Measurements from ENCODE around the gene MTG2. TPM values are rescaled to one million over a fixed set of nuclear protein-coding genes. Genes with fewer than 3 reads are reported as not detected.

Gene MTG2
- total RNA-seq, 1 experiment from 2014 or later, result 56.8 TPM

- no peak for ATAC-seq
- no peaks in the 10 kb centered on the region for H3K27me3 ChIP-seq (ENCODE audit: control insufficient read depth, insufficient read depth, low read length)
- H3K27ac ChIP-seq (ENCODE audit: low read length), result no peak overlapping the region
- no TSS peak for BruUV-seq (replicated peaks)
- DNase-seq (ENCODE audit: low read depth, low spot score), result no peak
- TF ChIP-seq TCF7L2 (IDR thresholded peaks at IDR 0.05; ENCODE audit: low read depth, low read length) (no peak), POLR2AphosphoS5 (IDR thresholded peaks at IDR 0.05; ENCODE audit: low read depth, low read length) (no peak), REST (IDR thresholded peaks at IDR 0.05; ENCODE audit: insufficient read depth in 1 of 2, low read depth in 2 of 2, low read length in 1 of 2) (no peak), CTCF (IDR thresholded peaks at IDR 0.05) (no peak), SIN3A (IDR thresholded peaks at IDR 0.05; ENCODE audit: borderline replicate concordance, insufficient read depth, low read depth, low read length) (no peak)
- H3K4me1 ChIP-seq (ENCODE audit: control insufficient read depth, insufficient read depth, low read length), result peaks cover 3% of the 10 kb centered on the region; the same call in 1 of the 2 replicates
- intact Hi-C loops (cut with micrococcal nuclease; ENCODE audit: unreplicated experiment), result no loop called here
- no peaks in the 10 kb centered on the region for H3K36me3 ChIP-seq (ENCODE audit: control insufficient read depth, insufficient read depth, low read length)
- H3K4me3 ChIP-seq (ENCODE audit: low read depth in 2 of 2, low read length in 2 of 2), result no peak overlapping the region
- CTCF ChIA-PET, result no interaction called here
- in situ Hi-C loops (cut with HindIII; ENCODE audit: low pct_unique_long_range_greater_than_20kb, low sequenced_read_pairs), result no loop called here
- H3K9me3 ChIP-seq (ENCODE audit: control insufficient read depth, insufficient read depth, low read depth, low read length), result no peaks in the 10 kb centered on the region
- POLR2A ChIA-PET, result no interaction called here
These were observed 50.2 kb downstream of the MTG2 start for GRCh38 chr20:62232770-62233645.

- DNase-seq (ENCODE audit: low read depth, low spot score) (no peak), ATAC-seq (no peak)
- ChIA-PET CTCF (no interaction called here), POLR2A (no interaction called here)
- TF ChIP-seq TCF7L2 (IDR thresholded peaks at IDR 0.05; ENCODE audit: low read depth, low read length) (no peak), REST (IDR thresholded peaks at IDR 0.05; ENCODE audit: insufficient read depth in 1 of 2, low read depth in 2 of 2, low read length in 1 of 2) (no peak), CTCF (IDR thresholded peaks at IDR 0.05) (no peak), POLR2AphosphoS5 (IDR thresholded peaks at IDR 0.05; ENCODE audit: low read depth, low read length) (no peak), SIN3A (IDR thresholded peaks at IDR 0.05; ENCODE audit: borderline replicate concordance, insufficient read depth, low read depth, low read length) (no peak)
- Histone ChIP-seq H3K4me1 (ENCODE audit: control insufficient read depth, insufficient read depth, low read length) (0 out of 2 replicates have a peak, but pooled peaks cover 3% of the 10 kb centered on the region), H3K27ac (ENCODE audit: low read length) (no peak overlapping the region), H3K9me3 (ENCODE audit: control insufficient read depth, insufficient read depth, low read depth, low read length) (no peaks in the 10 kb centered on the region), H3K4me3 (ENCODE audit: low read depth in 2 of 2, low read length in 2 of 2) (no peak overlapping the region), H3K36me3 (ENCODE audit: control insufficient read depth, insufficient read depth, low read length) (no peaks in the 10 kb centered on the region; the same call in 1 of the 2 replicates), H3K27me3 (ENCODE audit: control insufficient read depth, insufficient read depth, low read length) (no peaks in the 10 kb centered on the region)
- in situ Hi-C loops (cut with HindIII; ENCODE audit: low pct_unique_long_range_greater_than_20kb, low sequenced_read_pairs) (no loop called here), intact Hi-C loops (cut with micrococcal nuclease; ENCODE audit: unreplicated experiment) (no loop called here)
- no TSS peak for BruUV-seq (replicated peaks)
These were observed 50.9 kb downstream of the MTG2 start for GRCh38 chr20:62233684-62234083.
